ENCODE measurements around the gene KANK4.
"Not testable (repeated sequence)": the region's sequence is repeated elsewhere in the genome, so short reads cannot be mapped to it uniquely, and the experiment has no call there.

KANK4 gene

GRCh38 chr1:62237950-62238374, 81.3 kb downstream of the KANK4 start:
- DNase-seq (ENCODE audit: low spot score): no peak

DNA sequence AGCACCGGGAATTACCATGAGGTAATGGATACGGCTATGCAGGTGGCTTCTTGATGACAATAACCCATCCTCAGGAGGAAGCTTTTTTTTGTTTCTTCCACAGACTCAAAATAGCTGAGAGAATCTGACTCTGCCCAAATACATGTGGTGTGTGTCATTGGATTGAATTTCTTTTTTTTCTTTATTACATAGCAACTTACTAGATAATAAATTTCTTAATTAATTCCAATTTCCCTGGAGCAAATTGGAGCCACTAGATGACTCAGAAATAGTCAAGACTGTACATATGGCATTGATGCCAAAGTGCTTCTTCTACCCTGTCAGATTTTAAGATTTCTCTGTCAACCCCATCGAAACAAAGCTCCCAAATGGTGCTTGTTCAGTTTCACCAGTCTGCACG, 81.9 kb downstream of the KANK4 start:
- DNase-seq (ENCODE audit: low spot score): no peak

DNA sequence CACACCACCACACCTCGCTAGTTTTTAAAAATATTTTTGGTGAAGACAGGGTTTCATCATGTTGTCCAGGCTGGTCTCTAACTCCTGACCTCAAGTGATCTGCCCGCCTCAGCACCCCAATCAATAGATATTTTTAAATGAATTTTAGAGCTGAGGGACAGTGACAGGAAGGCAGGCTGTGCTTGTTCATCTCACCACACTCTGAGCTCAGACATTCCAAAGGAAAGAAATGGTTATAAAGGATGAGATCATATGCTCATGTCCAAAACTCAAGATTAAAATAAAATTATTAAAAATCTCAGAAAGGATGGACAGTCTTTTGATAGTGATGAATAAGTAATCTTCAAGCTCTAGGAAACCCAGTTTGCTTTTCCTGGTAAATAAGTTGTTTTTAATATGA, 83.7 kb downstream of the KANK4 start:
- DNase-seq (ENCODE audit: low spot score): no peak

GRCh38 chr1:62234688-62235087, 84.5 kb downstream of the KANK4 start:
- DNase-seq (ENCODE audit: low spot score): no peak

DNA sequence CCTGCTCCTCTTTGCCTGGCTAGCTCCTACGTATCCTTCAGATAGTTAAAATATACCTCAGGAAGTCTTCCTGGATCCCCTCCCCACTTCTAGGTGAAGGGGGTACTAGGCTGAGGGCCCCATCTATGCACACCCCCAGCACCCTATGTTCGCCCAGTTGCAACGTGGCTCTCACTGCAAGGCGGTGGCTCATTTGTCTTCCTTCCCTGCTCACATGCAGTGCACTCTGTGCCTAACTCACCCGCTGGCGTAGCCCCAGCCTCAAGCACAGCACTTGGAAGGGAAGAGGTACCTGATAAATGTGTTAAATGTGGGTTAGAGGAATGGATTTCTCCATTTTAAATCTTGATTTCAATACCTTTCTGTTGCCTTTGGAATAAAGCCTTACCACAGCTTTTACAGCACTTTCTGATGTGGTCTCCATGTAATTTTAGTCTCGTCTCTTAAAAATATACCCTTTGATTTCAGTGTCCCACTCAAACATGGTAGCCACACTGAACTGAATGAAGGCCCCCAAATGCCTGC, 85.2 kb downstream of the KANK4 start:
- no peak for DNase-seq (ENCODE audit: low spot score)

DNA sequence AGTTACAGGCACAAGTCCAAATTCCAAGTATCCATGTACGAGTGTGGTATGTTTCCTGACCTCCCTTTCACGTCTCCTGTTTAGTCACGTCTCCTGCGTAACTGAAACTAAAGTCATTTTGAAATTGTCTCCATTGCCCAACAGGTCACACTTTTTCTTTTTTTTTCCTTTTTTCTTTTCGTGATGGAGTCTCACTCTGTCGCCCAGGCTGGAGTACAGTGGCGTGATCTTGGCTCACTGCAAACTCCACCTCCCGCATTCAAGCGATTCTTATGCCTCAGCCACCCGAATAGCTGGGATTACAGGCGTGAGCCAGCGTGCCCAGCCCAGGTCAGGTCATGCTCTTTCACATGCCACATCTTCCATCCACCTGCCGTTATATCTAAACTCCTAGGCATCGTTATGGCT, 86.4 kb downstream of the KANK4 start:
- no peak for DNase-seq (ENCODE audit: low spot score)

- no peak for DNase-seq (ENCODE audit: low spot score)
These were observed 88.5 kb downstream of the KANK4 start for GRCh38 chr1:62230718-62231117.

- no peak for DNase-seq (ENCODE audit: low spot score)
These were observed 89.3 kb downstream of the KANK4 start for GRCh38 chr1:62229932-62230331.

- DNase-seq (ENCODE audit: low spot score): no peak
These were observed 89.8 kb downstream of the KANK4 start for GRCh38 chr1:62229468-62229867.

DNA sequence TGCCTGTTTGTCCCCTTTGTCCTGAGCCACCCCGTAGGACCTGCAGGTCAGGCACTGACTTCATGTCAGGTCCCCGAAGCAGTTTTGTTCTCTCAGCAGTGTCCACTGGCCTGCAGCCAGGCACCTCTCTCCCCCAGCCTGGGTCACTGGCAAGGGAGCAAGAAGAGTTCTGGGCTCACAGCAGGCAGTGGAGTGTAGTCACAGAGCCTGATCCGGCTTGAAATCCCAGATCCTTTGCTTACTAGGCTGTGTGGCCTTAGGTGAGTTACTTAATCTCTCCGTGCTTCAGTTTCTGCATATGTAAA, 90.4 kb downstream of the KANK4 start:
- no peak for DNase-seq (ENCODE audit: low spot score)

- DNase-seq (ENCODE audit: low spot score): no peak
These were observed 90.9 kb downstream of the KANK4 start for GRCh38 chr1:62228136-62228882.

DNA sequence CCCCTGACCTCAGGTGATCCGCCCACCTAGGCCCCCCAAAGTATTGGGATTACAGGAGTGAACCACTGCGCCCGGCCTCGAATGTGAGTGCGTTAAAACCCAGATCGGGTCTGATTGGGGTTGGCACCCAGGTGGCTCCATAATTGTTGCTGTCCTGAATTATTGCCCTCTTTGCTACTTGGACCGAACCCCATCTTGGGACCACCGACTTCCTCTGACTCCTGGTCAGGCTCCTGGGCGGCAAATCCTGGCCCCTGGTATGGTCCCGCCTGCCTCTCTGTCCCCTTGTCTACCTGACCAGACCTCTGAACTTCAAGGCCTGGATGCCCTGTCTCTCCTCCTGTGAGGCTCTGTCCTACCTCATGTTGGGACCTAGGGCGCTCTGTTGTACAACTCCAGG, 91.7 kb downstream of the KANK4 start:
- DNase-seq (ENCODE audit: low spot score): no peak

GRCh38 chr1:62224182-62224581, 95.1 kb downstream of the KANK4 start:
- DNase-seq (ENCODE audit: low spot score): no peak

- no peak for DNase-seq (ENCODE audit: low spot score)
These were observed 96.9 kb downstream of the KANK4 start for GRCh38 chr1:62222321-62222720.

DNA sequence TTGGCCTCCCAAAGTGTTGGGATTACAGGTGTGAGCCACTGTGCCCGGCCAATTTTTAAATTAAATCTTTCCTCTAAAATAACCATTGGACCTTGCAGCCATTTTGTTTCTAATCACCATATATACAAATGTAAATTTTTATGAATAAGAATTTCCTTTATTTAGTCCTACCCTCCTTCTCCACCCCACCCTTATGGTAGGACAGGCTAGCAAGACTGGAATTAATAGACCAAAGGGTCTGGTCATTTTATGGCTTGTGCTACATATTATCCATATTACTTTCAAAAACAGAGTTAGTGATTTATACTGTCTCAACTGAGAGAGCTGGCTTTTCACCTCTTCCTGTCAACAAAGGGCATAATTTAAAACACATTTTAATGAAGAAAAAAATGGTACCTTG, 98.1 kb downstream of the KANK4 start:
- DNase-seq (ENCODE audit: low spot score): no peak

DNA sequence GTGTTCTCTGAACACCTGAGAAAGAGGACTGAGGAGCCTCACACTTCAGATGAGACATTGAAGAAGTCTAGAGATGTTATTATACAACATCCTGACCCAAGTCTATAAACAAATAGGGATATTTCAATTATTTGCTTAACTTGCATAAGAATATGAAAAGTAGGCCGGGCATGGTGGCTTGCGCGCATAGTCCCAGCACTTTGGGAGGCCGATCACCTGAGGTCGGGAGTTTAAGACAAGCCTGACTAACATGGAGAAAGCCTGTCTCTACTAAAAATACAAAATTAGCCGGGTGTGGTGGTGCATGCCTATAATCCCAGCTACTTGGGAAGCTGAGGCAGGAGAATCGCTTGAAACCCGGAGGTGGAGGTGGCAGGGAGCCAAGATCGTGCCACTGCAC, 98.8 kb downstream of the KANK4 start:
- not testable (repeated sequence) for DNase-seq (ENCODE audit: low spot score)

GRCh38 chr1:62218604-62219003, 100.6 kb downstream of the KANK4 start:
- DNase-seq (ENCODE audit: low spot score): no peak

GRCh38 chr1:62213075-62213914, 105.9 kb downstream of the KANK4 start:
- DNase-seq (ENCODE audit: low spot score): no peak

DNA sequence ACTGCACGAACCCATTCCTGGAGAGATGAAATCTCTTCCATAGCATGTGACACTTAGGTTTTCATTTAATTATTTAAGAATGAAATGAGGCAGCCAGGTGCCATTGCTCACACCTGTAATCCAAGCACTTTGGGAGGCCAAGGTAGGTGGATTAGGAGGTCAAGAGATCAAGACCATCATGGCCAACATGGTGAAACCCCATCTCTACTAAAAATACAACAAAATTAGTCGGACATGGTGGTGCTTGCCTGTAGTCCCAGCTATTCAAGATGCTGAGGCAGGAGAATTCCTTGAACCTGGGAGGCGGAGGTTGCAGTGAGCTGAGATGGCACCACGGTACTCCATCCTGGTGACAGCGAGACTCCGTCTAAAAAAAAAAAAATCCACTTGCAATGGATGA, 106.8 kb downstream of the KANK4 start:
- no peak for DNase-seq (ENCODE audit: low spot score)

DNA sequence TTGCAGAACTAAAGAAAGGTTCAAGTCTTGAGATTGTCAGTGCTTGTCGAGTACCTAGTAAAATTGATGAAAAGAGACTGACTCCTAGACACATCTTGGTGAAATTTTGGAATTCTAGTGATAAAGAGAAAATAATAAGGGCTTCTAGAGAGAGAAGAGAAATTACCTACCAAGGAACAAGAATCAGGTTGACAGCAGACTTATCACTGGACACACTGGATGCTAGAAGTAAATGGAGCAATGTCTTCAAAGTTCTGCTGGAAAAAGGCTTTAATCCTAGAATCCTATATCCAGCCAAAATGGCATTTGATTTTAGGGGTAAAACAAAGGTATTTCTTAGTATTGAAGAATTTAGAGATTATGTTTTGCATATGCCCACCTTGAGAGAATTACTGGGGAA, 108.3 kb downstream of the KANK4 start:
- DNase-seq (ENCODE audit: low spot score): no peak

- DNase-seq (ENCODE audit: low spot score): no peak
These were observed 109.2 kb downstream of the KANK4 start for GRCh38 chr1:62209931-62210595.

DNA sequence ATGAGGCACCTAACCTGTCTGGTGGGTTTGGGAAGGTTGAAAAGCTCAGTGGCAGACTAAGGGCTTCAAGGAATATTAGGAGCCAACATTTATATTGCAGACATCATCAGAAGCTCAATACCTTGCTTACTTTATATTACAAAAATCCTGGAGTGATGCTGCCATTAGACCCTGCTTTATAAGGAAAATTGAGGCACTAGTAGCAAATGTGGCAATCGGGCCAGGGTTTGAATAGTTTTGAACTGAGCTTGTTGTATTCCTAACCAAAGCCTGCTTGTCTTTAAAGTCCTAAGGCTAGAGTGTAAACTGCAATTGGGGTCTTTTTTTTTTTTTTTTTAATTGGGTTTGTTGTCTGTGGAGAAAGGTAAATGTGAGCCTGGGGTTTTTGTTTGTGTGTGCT, 110.3 kb downstream of the KANK4 start:
- DNase-seq (ENCODE audit: low spot score): no peak

GRCh38 chr1:62208087-62208486, 111.1 kb downstream of the KANK4 start:
- DNase-seq (ENCODE audit: low spot score): no peak

All from hematopoietic multipotent progenitor cell treated with erythropoietin and hydrocortisone succinate and interleukin-3 and kit ligand, for 15 days (in vitro differentiated cells).